Chondrocyte (in vitro differentiated cells): ENCODE results near the gene NCR1. TPM values are rescaled to one million over a fixed set of nuclear protein-coding genes. Genes with fewer than 3 reads are reported as not detected.
"Not testable (repeated sequence)": the region's sequence is repeated elsewhere in the genome, so short reads cannot be mapped to it uniquely, and the experiment has no call there.

Experiments used
- DNase-seq: peaks from one replicate; pipeline ENCODE4 v3.0.0; 2021; ENCODE audit warnings: mixed read lengths, low spot score
- H3K27ac Mint-ChIP-seq: one replicate; pipeline ENCODE4 v1.8.0; 2021; ENCODE audit warnings: mild to moderate bottlenecking, moderate library complexity, mixed read lengths; ENCODE audit not compliant: unreplicated experiment
- H3K27me3 Mint-ChIP-seq: 2 replicates; pipeline ENCODE4 v1.8.0; 2021; ENCODE audit warnings: low read depth, mixed read lengths
- H3K36me3 Mint-ChIP-seq: 2 replicates; pipeline ENCODE4 v1.8.0; 2021; ENCODE audit warnings: low read depth, mixed read lengths
- H3K4me1 Mint-ChIP-seq: 2 replicates; pipeline ENCODE4 v1.8.0; 2021; ENCODE audit warnings: low read depth, mild to moderate bottlenecking, mixed read lengths
- H3K4me3 Mint-ChIP-seq: one replicate; pipeline ENCODE4 v1.8.0; 2021; ENCODE audit warnings: mild to moderate bottlenecking, moderate library complexity, mixed read lengths; ENCODE audit not compliant: unreplicated experiment
- H3K9me3 Mint-ChIP-seq: 2 replicates; pipeline ENCODE4 v1.8.0; 2021; ENCODE audit warnings: low read depth, mixed read lengths
- CTCF ChIP-seq: fragments of 200-600 bp; sonication (generic); IDR thresholded peaks from 2 replicates; pipeline ENCODE4 v1.5.0; 2021; ENCODE audit warnings: antibody characterized with exemption, mild to moderate bottlenecking, moderate library complexity
- total RNA-seq: library from RNA; stranded (reverse); gene quantifications from 3 replicates; pipeline ENCODE4 v1.2.1, GENCODE V29; 2021

The NCR1 gene
- total RNA-seq, 1 donor from 2014 or later, result not detected

GRCh38 chr19:54916822-54917221 is 10.9 kb downstream of the NCR1 start:
- H3K27ac Mint-ChIP-seq, result no peak overlapping the region
- no peaks in the 10 kb centered on the region for H3K36me3 Mint-ChIP-seq
- no peak overlapping the region for H3K4me3 Mint-ChIP-seq
- H3K4me1 Mint-ChIP-seq, result no peaks in the 10 kb centered on the region
- no peak for TF ChIP-seq CTCF
- peaks cover 6% of the 10 kb centered on the region for H3K9me3 Mint-ChIP-seq
- no peaks in the 10 kb centered on the region for H3K27me3 Mint-ChIP-seq
- peak; percentile 28 for DNase-seq

DNA sequence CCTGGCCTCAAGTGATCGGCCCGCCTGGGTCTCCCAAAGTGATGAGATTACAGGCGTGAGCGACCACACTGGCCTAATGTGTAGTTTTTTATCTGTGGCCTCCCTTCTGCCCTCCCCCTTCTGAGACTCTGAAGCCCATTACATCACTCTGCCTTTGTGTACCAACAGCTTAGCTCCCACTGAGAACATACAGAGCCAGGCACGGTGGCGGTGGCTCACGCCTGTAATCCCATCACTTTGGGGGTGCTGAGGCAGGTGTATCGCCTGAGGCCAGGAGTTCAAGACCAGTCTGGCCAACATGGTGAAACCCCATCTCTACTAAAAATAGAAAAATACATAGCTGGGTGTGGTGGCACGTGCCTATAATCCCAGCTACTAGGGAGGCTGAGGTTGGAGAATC is 12.6 kb downstream of the NCR1 start:
- peak; percentile 57 for DNase-seq
- TF ChIP-seq CTCF, result no peak
- no peak overlapping the region for H3K27ac Mint-ChIP-seq
- no peaks in the 10 kb centered on the region for H3K4me1 Mint-ChIP-seq
- H3K27me3 Mint-ChIP-seq, result no peaks in the 10 kb centered on the region
- H3K9me3 Mint-ChIP-seq, result no peaks in the 10 kb centered on the region
- no peak overlapping the region for H3K4me3 Mint-ChIP-seq
- no peaks in the 10 kb centered on the region for H3K36me3 Mint-ChIP-seq

DNA sequence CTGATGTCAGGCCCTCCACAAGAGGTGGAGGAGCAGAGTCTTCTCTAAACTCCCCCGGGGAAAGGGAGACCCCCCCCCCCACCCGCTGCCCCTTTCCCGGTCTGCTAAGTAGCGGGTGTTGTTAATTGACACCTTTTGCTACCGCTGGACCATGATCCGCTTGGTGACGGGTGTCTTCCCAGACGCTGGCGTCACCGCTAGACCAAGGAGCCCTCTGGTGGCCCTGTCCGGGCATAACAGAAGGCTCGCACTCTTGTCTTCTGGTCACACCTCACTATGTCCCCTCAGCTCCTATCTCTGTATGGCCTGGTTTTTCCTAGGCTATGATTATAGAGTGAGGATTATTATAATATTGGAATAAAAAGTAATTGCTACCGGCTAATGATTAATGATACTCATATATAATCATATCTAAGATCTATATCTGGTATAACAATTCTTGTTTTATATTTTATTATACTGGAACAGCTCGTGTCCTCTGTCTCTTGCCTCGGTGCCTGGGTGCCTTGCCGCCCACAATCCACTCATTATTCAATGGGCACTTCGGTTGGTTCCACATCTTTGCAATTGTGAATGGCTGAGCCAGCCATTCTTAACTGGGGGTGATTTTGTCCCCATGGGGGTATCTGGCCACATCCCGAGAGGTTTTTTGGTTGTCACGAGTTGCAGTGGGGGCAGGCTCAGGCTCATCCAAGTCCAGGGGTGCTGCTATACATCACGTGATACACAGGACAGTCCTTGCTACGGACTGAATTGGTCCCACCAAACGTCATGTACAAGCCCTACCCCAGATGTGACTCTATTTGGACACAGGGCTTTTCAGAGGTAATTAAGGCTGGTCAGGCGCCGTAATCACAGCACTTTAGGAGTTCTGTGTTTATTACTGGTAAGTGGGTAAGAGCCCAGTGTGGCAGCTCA is 14.0 kb downstream of the NCR1 start:
- not testable (repeated sequence) for H3K4me1 Mint-ChIP-seq, H3K4me3 Mint-ChIP-seq, H3K27me3 Mint-ChIP-seq, H3K9me3 Mint-ChIP-seq, H3K36me3 Mint-ChIP-seq, H3K27ac Mint-ChIP-seq
- peak; percentile 58 for TF ChIP-seq CTCF
- DNase-seq, result peak; percentile 20

DNA sequence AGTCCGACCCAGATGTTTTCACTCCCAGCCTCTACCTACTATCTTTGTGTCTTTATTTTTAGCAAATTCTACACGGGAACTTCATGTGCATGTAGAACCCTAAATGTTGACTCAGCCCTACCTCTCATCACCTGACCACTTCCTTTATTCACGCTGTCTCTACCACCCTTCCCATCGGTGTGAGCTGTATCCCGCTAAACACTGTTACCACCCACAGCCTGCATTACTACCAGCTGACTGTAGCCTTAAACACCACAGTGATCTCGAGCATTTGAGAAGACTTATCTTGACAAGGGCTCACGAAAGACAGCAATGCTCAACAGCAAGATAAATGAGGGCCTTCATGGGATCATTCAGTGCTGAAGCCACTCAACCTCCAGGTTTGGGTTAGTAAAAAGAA is 15.1 kb downstream of the NCR1 start:
- no peak for TF ChIP-seq CTCF
- Mint-ChIP-seq H3K4me1 (no peaks in the 10 kb centered on the region), H3K27me3 (no peaks in the 10 kb centered on the region), H3K9me3 (peaks cover 4% of the 10 kb centered on the region), H3K27ac (no peak overlapping the region), H3K4me3 (no peak overlapping the region), H3K36me3 (no peaks in the 10 kb centered on the region)
- DNase-seq, result no peak

GRCh38 chr19:54923276-54923675 is 17.3 kb downstream of the NCR1 start:
- no peak for TF ChIP-seq CTCF
- no peak for DNase-seq

More at GRCh38 chr19:54923276-54923675, 17.3 kb downstream of the NCR1 start:
- no peak overlapping the region for H3K4me3 Mint-ChIP-seq
- peaks cover 10% of the 10 kb centered on the region for H3K9me3 Mint-ChIP-seq
- no peaks in the 10 kb centered on the region for H3K4me1 Mint-ChIP-seq
- H3K27me3 Mint-ChIP-seq, result no peaks in the 10 kb centered on the region
- H3K36me3 Mint-ChIP-seq, result no peaks in the 10 kb centered on the region
- H3K27ac Mint-ChIP-seq, result no peak overlapping the region
